HuH-7 (cell line): Measurements from ENCODE around the gene VIPR2.

Experiments used
- DNase-seq: peaks from one replicate; pipeline ENCODE4 v3.0.0; 2011; ENCODE audit warnings: low spot score

Gene VIPR2

DNA sequence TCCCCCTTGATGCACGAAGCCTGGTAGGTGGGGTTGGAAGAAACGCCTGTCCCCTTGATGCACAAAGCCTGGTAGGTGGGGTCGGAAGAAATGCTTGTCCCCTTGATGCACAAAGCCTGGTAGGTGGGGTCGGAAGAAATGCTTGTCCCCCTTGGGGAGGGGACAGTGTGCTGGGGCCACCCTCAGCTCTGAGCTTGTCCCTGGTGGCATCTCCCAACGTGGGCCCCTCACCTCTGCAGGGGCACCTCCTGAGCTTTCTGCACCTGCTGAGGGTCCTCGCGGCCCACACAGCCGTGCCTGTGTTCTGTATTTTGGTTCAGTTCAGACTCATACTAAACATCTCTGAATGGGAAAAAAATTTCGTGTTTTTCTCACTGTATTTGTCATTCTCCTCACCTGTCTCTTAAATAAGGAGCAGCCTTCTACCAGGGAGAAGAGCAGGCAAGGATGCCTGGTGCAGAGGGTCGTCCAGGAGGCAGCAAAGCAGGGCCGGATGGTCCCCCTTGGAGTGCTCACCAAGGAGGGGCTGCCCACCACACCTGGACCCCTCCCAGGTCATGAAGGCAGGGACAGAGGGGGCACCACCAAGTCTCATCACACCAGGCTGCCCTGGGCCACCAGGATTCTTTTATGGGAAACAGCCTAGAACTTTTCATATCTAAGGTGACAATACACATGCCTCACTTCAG, 24.7 kb downstream of the VIPR2 start:
- no peak for DNase-seq

- no peak for DNase-seq
Observed at GRCh38 chr7:159119026-159119741, 25.5 kb downstream of the VIPR2 start.

GRCh38 chr7:159118623-159119022, 26.0 kb downstream of the VIPR2 start:
- DNase-seq, result no peak

DNA sequence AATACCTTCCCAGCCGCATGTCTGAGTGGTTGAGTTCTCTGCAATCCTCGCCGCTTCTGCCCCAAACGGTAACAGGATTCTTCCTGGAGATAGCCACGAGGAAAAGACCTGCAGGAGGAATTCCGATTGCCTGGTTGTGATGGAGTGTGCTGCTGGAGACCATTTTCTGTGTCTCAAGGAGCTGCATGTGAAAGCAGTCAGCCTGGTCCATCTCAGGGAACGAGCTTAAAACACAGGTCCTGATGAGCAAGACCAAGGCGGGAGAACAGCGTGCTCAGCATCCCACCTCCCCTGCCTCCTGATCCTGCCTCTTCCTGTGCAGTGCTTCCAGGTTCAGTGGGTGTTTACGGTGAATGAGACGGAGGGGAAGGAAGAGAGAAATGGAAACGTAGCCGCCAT, 26.5 kb downstream of the VIPR2 start:
- no peak for DNase-seq

- no peak for DNase-seq
Observed at GRCh38 chr7:159117366-159118196, 27.1 kb downstream of the VIPR2 start.

GRCh38 chr7:159116581-159117339, 27.9 kb downstream of the VIPR2 start:
- no peak for DNase-seq

- DNase-seq, result no peak
Observed at GRCh38 chr7:159115601-159116501, 28.8 kb downstream of the VIPR2 start.

- no peak for DNase-seq
Observed at GRCh38 chr7:159114981-159115380, 29.7 kb downstream of the VIPR2 start.

- no peak for DNase-seq
Observed at GRCh38 chr7:159114096-159114495, 30.6 kb downstream of the VIPR2 start.

DNA sequence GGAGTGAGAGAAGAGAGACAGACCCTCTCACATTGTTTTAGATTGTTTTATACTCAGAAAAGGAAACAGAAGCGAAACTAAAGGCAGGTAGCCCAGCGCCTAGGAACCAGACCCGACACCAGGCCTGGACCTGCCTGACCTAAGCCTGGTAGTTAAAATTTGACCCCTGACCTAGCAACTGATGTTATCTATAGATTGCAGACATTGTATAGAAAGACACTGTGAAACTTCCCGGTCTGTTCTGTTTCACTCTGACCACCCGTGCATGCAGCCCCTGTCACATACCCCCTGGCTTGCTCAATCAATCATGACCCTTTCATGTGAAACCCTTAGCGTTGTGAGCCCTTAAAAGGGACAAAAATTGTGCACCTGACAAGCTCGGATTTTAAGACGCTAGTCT, 31.6 kb downstream of the VIPR2 start:
- no peak for DNase-seq

DNA sequence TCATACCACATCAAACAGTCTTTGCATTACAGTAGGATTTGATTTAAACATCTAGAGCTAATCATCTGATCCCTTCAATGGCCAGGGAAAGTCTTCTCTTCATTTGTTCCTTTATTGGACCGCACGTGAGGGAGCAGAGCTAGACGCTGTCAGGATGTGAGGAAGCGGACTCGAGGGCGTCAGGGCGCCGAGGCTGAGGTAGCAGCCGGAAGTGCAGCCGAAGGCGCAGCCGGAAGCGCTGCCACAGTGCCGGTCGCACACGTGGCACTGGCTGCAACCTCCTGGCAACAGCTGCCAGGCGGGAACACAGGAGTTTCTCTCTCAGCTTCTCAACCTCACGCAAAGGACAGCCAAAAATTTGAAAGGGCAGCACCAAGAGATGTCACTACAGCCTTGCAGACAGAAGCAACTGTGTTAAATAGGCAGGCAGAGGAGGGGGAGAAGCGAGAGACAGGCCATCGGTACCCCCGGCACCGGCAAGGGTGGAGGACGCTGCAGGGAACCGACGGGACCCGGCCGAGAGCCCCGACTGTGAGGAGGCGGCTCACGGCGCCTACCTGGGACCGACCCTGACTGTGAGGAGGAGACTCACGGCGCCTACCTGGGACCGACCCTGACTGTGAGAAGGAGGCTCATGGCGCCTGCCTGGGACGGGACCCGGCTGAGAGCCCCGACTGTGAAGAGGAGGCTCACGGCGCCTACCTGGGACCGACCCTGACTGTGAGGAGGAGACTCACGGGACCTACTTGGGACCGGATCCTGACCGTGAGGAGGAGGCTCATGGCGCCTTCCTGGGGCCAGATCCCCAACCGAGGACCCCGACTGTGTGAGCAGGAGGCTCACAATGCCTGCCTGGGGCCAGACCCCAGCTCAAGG, 32.3 kb downstream of the VIPR2 start:
- DNase-seq, result no peak

DNA sequence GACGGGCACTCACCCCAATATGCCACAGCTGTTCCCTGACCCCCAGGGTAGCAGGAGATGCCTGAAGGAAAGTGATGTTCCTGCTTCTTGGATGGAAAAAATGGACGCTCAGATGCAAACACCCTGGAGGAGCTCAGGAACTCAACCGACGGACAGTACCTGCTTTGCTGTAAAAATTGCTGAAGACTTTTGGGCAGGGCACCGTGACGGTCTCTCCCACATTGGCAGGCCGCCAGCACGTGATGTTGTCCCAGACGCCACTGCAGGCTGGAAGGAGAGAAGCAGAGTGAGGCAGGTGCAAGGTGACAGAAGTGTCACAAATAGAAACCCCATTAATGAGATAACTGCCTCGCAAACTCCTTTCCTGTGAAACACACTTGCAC, 35.0 kb downstream of the VIPR2 start:
- DNase-seq, result no peak

DNA sequence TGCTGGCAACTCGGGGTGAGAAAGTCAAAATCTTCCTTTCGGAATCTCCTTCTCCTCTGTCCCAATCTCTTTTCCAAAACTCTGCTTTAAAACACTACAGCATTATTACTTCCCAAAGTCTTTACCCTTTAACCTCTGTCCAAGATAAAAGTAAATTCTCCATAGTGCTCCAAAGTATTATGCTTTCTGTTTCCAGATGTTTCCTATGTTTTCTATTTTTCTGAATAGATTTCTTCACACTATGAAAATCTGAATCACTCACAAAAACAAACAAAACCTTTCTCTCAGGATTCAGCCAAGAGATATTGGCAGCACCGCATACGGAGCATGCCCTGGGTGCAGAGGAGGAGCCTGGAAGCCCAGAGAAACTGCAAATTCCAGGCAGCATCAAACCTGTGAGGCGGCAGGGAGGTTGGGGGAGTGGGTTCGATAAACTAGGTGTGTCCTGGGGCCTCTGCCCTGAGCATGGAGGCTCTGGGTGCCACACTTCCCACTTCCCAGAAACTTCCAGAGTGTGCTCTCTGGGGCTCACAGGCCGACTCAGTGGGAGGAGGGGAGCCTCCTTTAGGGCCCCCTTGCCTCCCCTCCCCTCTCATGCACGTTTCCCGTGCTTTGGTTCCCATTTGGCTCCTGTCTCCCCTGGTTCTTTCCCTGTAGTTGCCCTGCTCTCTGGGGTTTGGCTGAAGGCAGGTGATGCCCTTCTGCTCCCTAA, 35.6 kb downstream of the VIPR2 start:
- no peak for DNase-seq

DNA sequence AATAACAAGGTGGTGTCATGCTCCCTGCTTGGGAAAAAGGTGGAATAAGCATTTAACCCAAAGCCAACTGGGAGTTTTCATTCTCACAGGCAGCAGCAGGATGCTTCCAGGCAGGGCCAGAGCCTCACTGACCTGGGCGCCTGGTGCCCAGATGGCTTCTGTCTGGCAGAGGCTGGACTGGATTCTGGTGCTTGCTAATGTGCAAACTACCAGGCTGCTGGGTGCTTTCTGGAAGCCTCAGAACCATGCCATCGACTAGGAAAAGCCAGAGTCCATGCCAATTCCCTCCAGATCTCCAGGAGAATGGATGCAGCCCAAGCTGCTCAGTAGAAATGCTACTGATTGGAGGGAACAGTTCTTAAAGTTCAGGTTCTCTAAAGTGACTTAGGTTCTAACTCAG, 36.2 kb downstream of the VIPR2 start:
- no peak for DNase-seq

GRCh38 chr7:159107161-159107892, 37.3 kb downstream of the VIPR2 start:
- no peak for DNase-seq

DNA sequence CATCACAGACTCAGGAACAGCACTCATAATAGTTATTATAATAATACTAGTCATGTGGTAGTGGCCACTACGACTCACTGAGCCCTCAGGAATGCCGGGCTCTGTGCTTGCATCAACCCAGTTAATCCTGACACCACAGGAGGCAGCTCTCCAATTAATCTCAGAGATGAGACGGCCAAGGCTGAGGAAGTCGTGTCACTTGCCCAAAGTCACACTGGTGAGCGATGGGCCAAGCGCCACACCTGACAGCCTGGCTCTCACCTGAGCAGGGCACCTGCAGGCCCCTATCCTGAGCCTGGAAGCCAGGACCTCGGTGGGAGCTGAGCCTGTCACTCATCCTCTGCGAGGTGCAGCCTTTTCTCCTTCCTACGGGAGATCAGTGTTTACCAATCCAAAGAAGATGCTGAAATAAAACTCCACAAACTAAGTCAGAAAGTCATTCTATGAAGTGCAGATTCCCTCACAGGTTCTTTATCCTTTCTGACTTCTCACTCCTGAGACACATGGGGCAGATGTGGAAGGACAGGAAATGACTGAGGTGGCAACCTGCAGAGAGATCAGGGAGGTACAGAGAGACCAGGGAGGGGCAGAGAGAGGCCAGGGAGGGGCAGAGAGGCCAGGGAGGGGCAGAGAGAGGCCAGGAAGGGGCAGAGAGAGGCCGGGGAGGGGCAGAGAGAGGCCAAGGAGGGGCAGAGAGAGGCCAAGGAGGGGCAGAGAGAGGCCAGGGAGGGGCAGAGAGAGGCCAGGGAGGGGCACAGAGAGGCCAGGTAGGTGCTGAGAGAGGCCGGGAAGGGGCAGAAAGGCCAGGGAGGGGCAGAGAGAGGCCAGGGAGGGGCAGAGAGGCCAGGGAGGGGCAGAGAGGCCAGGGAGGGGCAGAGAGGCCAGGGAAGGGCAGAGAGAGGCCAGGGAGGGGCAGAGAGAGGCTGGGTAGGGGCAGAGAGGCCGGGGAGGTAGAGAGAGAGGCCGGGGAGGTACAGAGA, 38.5 kb downstream of the VIPR2 start:
- DNase-seq, result no peak

DNA sequence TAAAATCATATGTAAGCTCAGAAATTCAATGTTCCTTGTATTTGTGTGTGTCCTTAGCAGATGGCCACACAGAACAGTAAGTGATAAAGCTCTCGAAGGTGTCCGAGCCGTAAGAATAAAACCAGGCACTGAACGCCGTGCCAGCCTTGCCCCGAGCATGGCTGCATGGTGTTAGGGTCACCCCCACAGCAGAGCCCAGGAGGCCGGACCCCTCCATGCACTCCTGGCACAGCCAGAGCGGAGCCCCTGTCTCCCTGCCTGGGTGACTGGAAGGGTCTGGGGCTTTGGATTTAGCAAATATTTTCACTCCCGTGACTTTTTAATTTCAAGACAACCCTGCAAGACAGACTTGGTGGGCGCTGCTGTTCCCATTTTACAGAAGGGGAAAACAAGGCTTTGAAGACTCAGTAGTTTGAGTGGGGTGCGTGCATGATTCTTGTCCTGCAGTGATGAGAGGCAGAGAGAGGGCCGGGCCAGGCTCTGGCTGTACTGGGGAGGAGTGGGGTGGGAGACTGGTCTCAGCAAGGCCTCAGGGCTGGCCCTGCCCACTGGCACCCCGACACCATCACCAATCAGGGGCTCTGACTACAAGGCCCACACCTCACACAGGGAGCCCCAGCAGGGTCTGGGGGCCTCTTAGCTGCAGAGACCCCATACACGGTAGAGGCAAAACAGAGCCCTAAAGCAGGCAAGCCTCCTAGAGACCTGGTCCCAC, 39.4 kb downstream of the VIPR2 start:
- DNase-seq, result no peak
